K562 (cell line): Measurements from ENCODE around the gene WDR49. TPM values are rescaled to one million over a fixed set of nuclear protein-coding genes. Genes with fewer than 3 reads are reported as not detected.

ENCODE experiments used
- ATAC-seq: fragments of 200-7000 bp; cut with Tn5 transposase; 3 replicates; pipeline ENCODE4 v1.9.1; 2020; ENCODE audit warnings: moderate library complexity
- BruUV-seq: library from RNA; stranded (reverse); fragments of 400-500 nt; replicated peaks from 2 replicates; lab custom pipeline; 2021; lab: Mats Ljungman, UMichigan
- CTCF ChIA-PET: fragments of 300-600 bp; formaldehyde crosslinking; extraction: SDS; loops from one replicate; lab custom pipeline; 2021; ENCODE audit warnings: low intra/inter-chr PET ratio; lab: Yijun Ruan, JAX
- POLR2A ChIA-PET: fragments of 300-600, 350-650 bp; sonication (Branson Sonifier 250); formaldehyde crosslinking; extraction: SDS; loops from one replicate; lab custom pipeline; 2021; ENCODE audit warnings: antibody characterized with exemption, inconsistent platforms; lab: Yijun Ruan, JAX
- DNase-seq, 4 experiments: peaks; one replicate each; pipeline versions ENCODE4 v3.0.0 to v3.0.0-alpha.2; 2011 to 2018; ENCODE audit warnings: low spot score in 3 of 4, mixed read lengths in 3 of 4; ENCODE audit errors: extremely low read depth in 1 of 4
- FAIRE-seq: peaks from 2 replicates; lab custom pipeline; 2011; peaks lifted over from hg19 to GRCh38; lab: Jason Lieb, UNC
- H2AFZ ChIP-seq: 2 replicates; pipeline ENCODE4 v1.6.0; 2011; ENCODE audit warnings: low read depth, low read length, control low read depth, inconsistent platforms
- H3K27ac ChIP-seq: fragments of 200-600 bp; 3 replicates; pipeline ENCODE4 v1.8.0; 2011; ENCODE audit warnings: low read depth, mild to moderate bottlenecking, control low read depth, inconsistent platforms, low read length, moderate library complexity, mixed read lengths; ENCODE audit errors: extremely low read depth
- H3K27me3 ChIP-seq, 2 experiments: fragments of 300-600 bp in 1 of 2; 2 replicates in 1 of 2; 3 replicates in 1 of 2; pipeline versions ENCODE4 v1.6.0 to v1.8.0; 2011; ENCODE audit warnings: inconsistent platforms in 2 of 2, low read length in 2 of 2, mild to moderate bottlenecking in 1 of 2, mixed read lengths in 1 of 2, moderate library complexity in 1 of 2; ENCODE audit not compliant: control insufficient read depth in 2 of 2, insufficient read depth in 2 of 2
- H3K36me3 ChIP-seq: fragments of 300-600 bp; 3 replicates; pipeline ENCODE4 v1.8.0; 2011; ENCODE audit warnings: mild to moderate bottlenecking, low read length, inconsistent platforms; ENCODE audit not compliant: control insufficient read depth, insufficient read depth
- H3K4me1 ChIP-seq, 2 experiments: fragments of 200-600 bp in 1 of 2; replicated peaks in 1 of 2; 2 replicates in 1 of 2; 3 replicates in 1 of 2; pipeline versions ENCODE4 v1.5.1 to v1.8.0; 2011; ENCODE audit warnings: inconsistent platforms in 2 of 2, low read length in 2 of 2, mild to moderate bottlenecking in 1 of 2, mixed read lengths in 1 of 2, moderate library complexity in 1 of 2; ENCODE audit not compliant: control insufficient read depth in 2 of 2, insufficient read depth in 2 of 2
- H3K4me2 ChIP-seq: 2 replicates; pipeline ENCODE4 v1.6.1; 2011; ENCODE audit warnings: low read length, control low read depth, inconsistent platforms, mixed read lengths; ENCODE audit not compliant: insufficient read depth
- H3K4me3 ChIP-seq: fragments of 200-600 bp; sonication (generic), shearing (Covaris generic); 2 replicates; pipeline ENCODE4 v1.5.1; 2016; ENCODE audit warnings: control low read depth, inconsistent platforms
- H3K79me2 ChIP-seq: fragments of 200-600 bp; 3 replicates; pipeline ENCODE4 v1.8.0; 2011; ENCODE audit warnings: low read length, inconsistent platforms; ENCODE audit not compliant: control insufficient read depth, insufficient read depth
- H3K9ac ChIP-seq, 2 experiments: 2 replicates each; pipeline versions ENCODE4 v1.6.0 to v1.6.1; 2011; ENCODE audit warnings: low read depth in 2 of 2, low read length in 2 of 2, control low read depth in 1 of 2, inconsistent platforms in 1 of 2, mild to moderate bottlenecking in 1 of 2, mixed read lengths in 1 of 2; ENCODE audit not compliant: insufficient read depth in 1 of 2
- H3K9me1 ChIP-seq: one replicate; pipeline ENCODE4 v1.6.0; 2011; ENCODE audit warnings: inconsistent platforms, mild to moderate bottlenecking, low read length, moderate library complexity; ENCODE audit not compliant: control insufficient read depth, insufficient read depth
- H3K9me3 ChIP-seq: replicated peaks from 2 replicates; pipeline ENCODE4 v1.5.1; 2011; ENCODE audit warnings: low read depth, low read length, inconsistent platforms; ENCODE audit not compliant: control insufficient read depth, insufficient read depth
- H4K20me1 ChIP-seq: replicated peaks from 2 replicates; pipeline ENCODE4 v1.6.1; 2011; ENCODE audit warnings: low read length, inconsistent platforms, mixed read lengths; ENCODE audit not compliant: control insufficient read depth, insufficient read depth
- EP400 ChIP-seq: fragments of 450-650 bp; IDR thresholded peaks from 2 replicates; pipeline ENCODE4 v1.6.1; 2017; ENCODE audit warnings: antibody characterized with exemption, mild to moderate bottlenecking, moderate library complexity
- FOSL1 ChIP-seq: fragments of 200-800 bp; sonication (Bioruptor generic); conservative IDR thresholded peaks from 2 replicates; pipeline ENCODE4 v1.6.1; 2016; ENCODE audit warnings: missing genetic modification characterization, missing compliant biosample characterization
- NONO ChIP-seq, 2 experiments: fragments of 200-400 bp in 1 of 2; fragments of 450-650 bp in 1 of 2; formaldehyde crosslinking in 1 of 2; IDR thresholded peaks; 2 replicates each; pipeline ENCODE4 v1.6.1; 2017; ENCODE audit warnings: low read depth in 2 of 2, mild to moderate bottlenecking in 2 of 2, moderate library complexity in 2 of 2, low read length in 1 of 2
- SIX5 ChIP-seq, 2 experiments: IDR thresholded peaks; 2 replicates each; pipeline ENCODE4 v1.6.1; 2011; ENCODE audit warnings: low read length in 2 of 2, borderline replicate concordance in 1 of 2, low read depth in 1 of 2, mild to moderate bottlenecking in 1 of 2, moderate library complexity in 1 of 2; ENCODE audit not compliant: insufficient read depth in 1 of 2
- TSC22D4 ChIP-seq: fragments of 450-650 bp; IDR thresholded peaks from 2 replicates; pipeline ENCODE4 v1.6.1; 2016; ENCODE audit warnings: missing genetic modification characterization, missing biosample characterization, control low read depth
- ZNF717 ChIP-seq: fragments of 250-450 bp; sonication (Bioruptor Pico); IDR thresholded peaks from 2 replicates; pipeline ENCODE4 v1.5.0; 2021
- WGBS: fragments of 100-300 bp; shearing (Covaris generic); methylation state at CpG from one replicate; pipeline ENCODE4 v1.1.6; 2016; ENCODE audit warnings: low coverage, mixed read lengths; ENCODE audit not compliant: insufficient coverage; ENCODE audit errors: missing lambda C conversion rate; 5-methylcytosine and 5-hydroxymethylcytosine counted together
- in situ Hi-C: fragments of 300-500 bp; cut with MboI; formaldehyde crosslinking; loops from 4 replicates; pipeline ENCODE4 v1.15.0; 2018; ENCODE audit warnings: inconsistent platforms, mixed read lengths
- intact Hi-C: fragments of 100-400 bp; cut with micrococcal nuclease; formaldehyde crosslinking; loops from 2 replicates; pipeline ENCODE4 v1.14.2; 2022
- polyA plus RNA-seq, 8 experiments: library from polyadenylated mRNA; depleted of rRNA in 4 of 8; stranded (reverse) in 5 of 8; unstranded in 3 of 8; fragments of >200 nt; fragmentation: Nextera tagmentation in 2 of 8; fragmentation: Illumina TruSeq in 1 of 8; extraction: Ambion mirVana in 2 of 8; extraction: Trizol in 1 of 8; gene quantifications; 2 replicates each; pipeline versions ENCODE4 v1.2.1 to v1.2.3, GENCODE V29; 2011 to 2014; ENCODE audit warnings: inconsistent platforms in 1 of 8, missing spikeins in 1 of 8
- total RNA-seq, 7 experiments: library from RNA; depleted of rRNA in 6 of 7; stranded (reverse); fragments of >200 nt in 6 of 7; fragmentation: Illumina TruSeq in 2 of 7; extraction: Trizol in 2 of 7; gene quantifications; 2 replicates each; pipeline versions ENCODE4 v1.2.1 to v1.2.3, GENCODE V29; 2011 to 2021; ENCODE audit warnings: low replicate concordance in 1 of 7
- TF ChIP-seq, protein P1 (sequence below): fragments of 250-450 bp; sonication (Bioruptor Pico); IDR thresholded peaks from 2 replicates; pipeline ENCODE4 v1.8.0; 2021; ENCODE audit warnings: borderline replicate concordance, mild to moderate bottlenecking, moderate library complexity; ENCODE audit not compliant: poor library complexity, severe bottlenecking
- TF ChIP-seq, protein P2 (sequence below): fragments of 250-450 bp; sonication (Bioruptor Pico); IDR thresholded peaks from 2 replicates; pipeline ENCODE4 v1.5.0; 2021; ENCODE audit warnings: mild to moderate bottlenecking, borderline replicate concordance
- TF ChIP-seq, protein P3 (sequence below): IDR thresholded peaks from 2 replicates; pipeline ENCODE4 v1.6.1; 2011; ENCODE audit warnings: borderline replicate concordance, low read depth, mild to moderate bottlenecking, moderate library complexity, low read length; ENCODE audit not compliant: insufficient read depth, poor library complexity, severe bottlenecking
- TF ChIP-seq, protein P4 (sequence below): fragments of 450-650 bp; IDR thresholded peaks from one replicate; pipeline ENCODE4 v1.6.1; 2018; ENCODE audit warnings: mild to moderate bottlenecking, moderate library complexity; ENCODE audit not compliant: partially characterized antibody

The WDR49 gene
- total and polyA plus RNA-seq, 9 of the 15 experiments (the other 6 are each of a cell fraction or from before 2014, with no cell fraction given): not detected

DNA sequence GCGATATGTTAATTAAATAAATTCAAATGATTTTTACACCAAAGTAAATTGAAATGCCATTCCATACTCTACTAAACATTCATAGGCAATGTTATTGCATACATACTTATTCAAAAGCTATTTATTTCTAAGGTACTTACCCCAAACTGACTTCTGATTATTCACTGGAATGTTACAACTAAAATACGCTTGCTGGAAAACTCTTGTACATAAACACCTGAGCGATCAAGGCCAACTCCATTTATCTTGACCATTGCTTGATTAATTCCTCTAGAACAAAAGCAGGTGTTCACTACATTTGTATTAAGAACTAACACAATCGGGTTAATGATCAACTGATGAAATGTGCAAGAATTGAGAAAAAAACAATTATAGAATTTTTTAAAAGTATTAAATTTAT, 179.9 kb downstream of the WDR49 start, which contains the start of gene SERPINI2:
Gene SERPINI2, minus strand, starts transcription at position 180 of the 400 bp plus-strand sequence. CDS start 2,208 bp downstream, outside the sequence.
- ATAC-seq: no peak
- no peaks in the 10 kb centered on the region for H3K27me3 ChIP-seq
- DNase-seq: no peak
- no peak within 1 kb of the TSS for H2AFZ ChIP-seq
- ChIA-PET POLR2A (no interaction called here), CTCF (no interaction called here)
- TF ChIP-seq FOSL1: no peak
- TF ChIP-seq EP400: no peak
- TF ChIP-seq, protein P1, sequence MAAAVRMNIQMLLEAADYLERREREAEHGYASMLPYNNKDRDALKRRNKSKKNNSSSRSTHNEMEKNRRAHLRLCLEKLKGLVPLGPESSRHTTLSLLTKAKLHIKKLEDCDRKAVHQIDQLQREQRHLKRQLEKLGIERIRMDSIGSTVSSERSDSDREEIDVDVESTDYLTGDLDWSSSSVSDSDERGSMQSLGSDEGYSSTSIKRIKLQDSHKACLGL: no peak
- TF ChIP-seq, protein P2, sequence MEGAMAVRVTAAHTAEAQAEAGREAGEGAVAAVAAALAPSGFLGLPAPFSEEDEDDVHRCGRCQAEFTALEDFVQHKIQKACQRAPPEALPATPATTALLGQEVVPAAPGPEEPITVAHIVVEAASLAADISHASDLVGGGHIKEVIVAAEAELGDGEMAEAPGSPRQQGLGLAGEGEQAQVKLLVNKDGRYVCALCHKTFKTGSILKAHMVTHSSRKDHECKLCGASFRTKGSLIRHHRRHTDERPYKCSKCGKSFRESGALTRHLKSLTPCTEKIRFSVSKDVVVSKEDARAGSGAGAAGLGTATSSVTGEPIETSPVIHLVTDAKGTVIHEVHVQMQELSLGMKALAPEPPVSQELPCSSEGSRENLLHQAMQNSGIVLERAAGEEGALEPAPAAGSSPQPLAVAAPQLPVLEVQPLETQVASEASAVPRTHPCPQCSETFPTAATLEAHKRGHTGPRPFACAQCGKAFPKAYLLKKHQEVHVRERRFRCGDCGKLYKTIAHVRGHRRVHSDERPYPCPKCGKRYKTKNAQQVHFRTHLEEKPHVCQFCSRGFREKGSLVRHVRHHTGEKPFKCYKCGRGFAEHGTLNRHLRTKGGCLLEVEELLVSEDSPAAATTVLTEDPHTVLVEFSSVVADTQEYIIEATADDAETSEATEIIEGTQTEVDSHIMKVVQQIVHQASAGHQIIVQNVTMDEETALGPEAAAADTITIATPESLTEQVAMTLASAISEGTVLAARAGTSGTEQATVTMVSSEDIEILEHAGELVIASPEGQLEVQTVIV (CRISPR knock-in tag): no peak
- no peak for TF ChIP-seq TSC22D4
- TF ChIP-seq NONO (IDR thresholded peaks at IDR 0.05; ENCODE audit: low read depth in 2 of 2, low read length in 1 of 2): no peak
- TF ChIP-seq, protein P3, sequence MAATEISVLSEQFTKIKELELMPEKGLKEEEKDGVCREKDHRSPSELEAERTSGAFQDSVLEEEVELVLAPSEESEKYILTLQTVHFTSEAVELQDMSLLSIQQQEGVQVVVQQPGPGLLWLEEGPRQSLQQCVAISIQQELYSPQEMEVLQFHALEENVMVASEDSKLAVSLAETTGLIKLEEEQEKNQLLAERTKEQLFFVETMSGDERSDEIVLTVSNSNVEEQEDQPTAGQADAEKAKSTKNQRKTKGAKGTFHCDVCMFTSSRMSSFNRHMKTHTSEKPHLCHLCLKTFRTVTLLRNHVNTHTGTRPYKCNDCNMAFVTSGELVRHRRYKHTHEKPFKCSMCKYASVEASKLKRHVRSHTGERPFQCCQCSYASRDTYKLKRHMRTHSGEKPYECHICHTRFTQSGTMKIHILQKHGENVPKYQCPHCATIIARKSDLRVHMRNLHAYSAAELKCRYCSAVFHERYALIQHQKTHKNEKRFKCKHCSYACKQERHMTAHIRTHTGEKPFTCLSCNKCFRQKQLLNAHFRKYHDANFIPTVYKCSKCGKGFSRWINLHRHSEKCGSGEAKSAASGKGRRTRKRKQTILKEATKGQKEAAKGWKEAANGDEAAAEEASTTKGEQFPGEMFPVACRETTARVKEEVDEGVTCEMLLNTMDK: no peak
- TF ChIP-seq ZNF717 (CRISPR knock-in tag): no peak
- no peak for TF ChIP-seq SIX5 (IDR thresholded peaks at IDR 0.05; ENCODE audit: borderline replicate concordance in 1 of 2, insufficient read depth in 1 of 2, low read depth in 1 of 2, low read length in 2 of 2)
- TF ChIP-seq, protein P4, sequence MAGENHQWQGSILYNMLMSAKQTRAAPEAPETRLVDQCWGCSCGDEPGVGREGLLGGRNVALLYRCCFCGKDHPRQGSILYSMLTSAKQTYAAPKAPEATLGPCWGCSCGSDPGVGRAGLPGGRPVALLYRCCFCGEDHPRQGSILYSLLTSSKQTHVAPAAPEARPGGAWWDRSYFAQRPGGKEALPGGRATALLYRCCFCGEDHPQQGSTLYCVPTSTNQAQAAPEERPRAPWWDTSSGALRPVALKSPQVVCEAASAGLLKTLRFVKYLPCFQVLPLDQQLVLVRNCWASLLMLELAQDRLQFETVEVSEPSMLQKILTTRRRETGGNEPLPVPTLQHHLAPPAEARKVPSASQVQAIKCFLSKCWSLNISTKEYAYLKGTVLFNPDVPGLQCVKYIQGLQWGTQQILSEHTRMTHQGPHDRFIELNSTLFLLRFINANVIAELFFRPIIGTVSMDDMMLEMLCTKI: no peak
- H3K79me2 ChIP-seq: no peaks in the 10 kb centered on the region
- in situ Hi-C loops: no loop called here
- BruUV-seq: no TSS peak
- WGBS: 4% methylated on average over 4 of the region's 4 CpGs
- no peak within 1 kb of the TSS for H3K4me3 ChIP-seq
- no peak within 1 kb of the TSS for H3K9ac ChIP-seq
- H3K9me3 ChIP-seq: no peaks in the 10 kb centered on the region
- no peaks in the 10 kb centered on the region for H4K20me1 ChIP-seq
- no peaks in the 10 kb centered on the region for H3K4me1 ChIP-seq
- no peaks in the 10 kb centered on the region for H3K36me3 ChIP-seq
- FAIRE-seq: no peak
- H3K9me1 ChIP-seq: no peaks in the 10 kb centered on the region
- intact Hi-C loops: no loop called here
- no peak within 1 kb of the TSS for H3K4me2 ChIP-seq
- H3K27ac ChIP-seq: no peak within 1 kb of the TSS
